Endothelial cell of umbilical vein (primary cell): Measurements from ENCODE around the gene BHMT. TPM values are rescaled to one million over a fixed set of nuclear protein-coding genes. Genes with fewer than 3 reads are reported as not detected.

Experiments used
- BruUV-seq: library from RNA; stranded (reverse); fragments of 400-500 nt; replicated peaks from 2 replicates; lab custom pipeline; 2021; lab: Mats Ljungman, UMichigan
- CTCF ChIA-PET: fragments of 300-600, 350-600 bp; sonication (Branson Sonifier 250); formaldehyde crosslinking; loops from one replicate; lab custom pipeline; 2021; ENCODE audit warnings: antibody characterized with exemption, inconsistent platforms; lab: Charles Lee
- POLR2A ChIA-PET: fragments of 300-600, 350-600 bp; sonication (Branson Sonifier 250); formaldehyde crosslinking; loops from one replicate; lab custom pipeline; 2021; ENCODE audit warnings: antibody characterized with exemption, inconsistent platforms; lab: Charles Lee
- DNase-seq: peaks from one replicate; pipeline ENCODE4 v3.0.0-alpha.2; 2011; ENCODE audit warnings: low read depth, low spot score
- FAIRE-seq: peaks from 2 replicates; lab custom pipeline; 2011; peaks lifted over from hg19 to GRCh38; lab: Jason Lieb, UNC
- H2AFZ ChIP-seq: 2 replicates; pipeline ENCODE4 v1.6.0; 2012; ENCODE audit warnings: low read depth, low read length, control low read depth, inconsistent platforms
- H3K27ac ChIP-seq: 2 replicates; pipeline ENCODE4 v1.5.1; 2011; ENCODE audit warnings: low read depth, mild to moderate bottlenecking, control low read depth, low read length, moderate library complexity; ENCODE audit not compliant: insufficient read depth
- H3K27me3 ChIP-seq, 2 experiments: 2 replicates each; pipeline versions ENCODE4 v1.6.0 to v1.6.1; 2011; ENCODE audit warnings: low read length in 2 of 2, mixed read lengths in 1 of 2; ENCODE audit not compliant: control insufficient read depth in 2 of 2, insufficient read depth in 2 of 2
- H3K36me3 ChIP-seq, 2 experiments: 2 replicates in 1 of 2; 3 replicates in 1 of 2; pipeline ENCODE4 v1.5.1; 2011; ENCODE audit warnings: low read length in 2 of 2, mild to moderate bottlenecking in 1 of 2, moderate library complexity in 1 of 2; ENCODE audit not compliant: control insufficient read depth in 2 of 2, insufficient read depth in 2 of 2; ENCODE audit errors: extremely low read depth in 1 of 2
- H3K4me1 ChIP-seq: 3 replicates; pipeline ENCODE4 v1.5.1; 2011; ENCODE audit warnings: mild to moderate bottlenecking, low read length; ENCODE audit not compliant: control insufficient read depth, insufficient read depth; ENCODE audit errors: extremely low read depth
- H3K4me2 ChIP-seq: 2 replicates; pipeline ENCODE4 v1.6.1; 2011; ENCODE audit warnings: low read length, control low read depth, mixed read lengths; ENCODE audit not compliant: insufficient read depth
- H3K4me3 ChIP-seq, 3 experiments: fragments of 200-600 bp in 1 of 3; sonication (generic), shearing (Covaris generic) in 1 of 3; replicated peaks in 1 of 3; 2 replicates each; pipeline ENCODE4 v1.5.1; 2011 to 2016; ENCODE audit warnings: control low read depth in 3 of 3, low read length in 3 of 3, mild to moderate bottlenecking in 2 of 3, inconsistent platforms in 1 of 3, low read depth in 1 of 3, moderate library complexity in 1 of 3; ENCODE audit not compliant: insufficient read depth in 1 of 3
- H3K79me2 ChIP-seq: 2 replicates; pipeline ENCODE4 v1.6.0; 2012; ENCODE audit warnings: low read length, inconsistent platforms; ENCODE audit not compliant: control insufficient read depth, insufficient read depth
- H3K9ac ChIP-seq: replicated peaks from 2 replicates; pipeline ENCODE3; 2011; ENCODE audit warnings: low read length, control low read depth; ENCODE audit not compliant: insufficient read depth; ENCODE audit errors: extremely low read depth
- H3K9me1 ChIP-seq: replicated peaks from 3 replicates; pipeline ENCODE4 v1.6.0; 2011; ENCODE audit warnings: mild to moderate bottlenecking, low read length; ENCODE audit not compliant: control insufficient read depth, insufficient read depth; ENCODE audit errors: extremely low read depth
- H3K9me3 ChIP-seq: replicated peaks from 2 replicates; pipeline ENCODE4 v1.5.1; 2012; ENCODE audit warnings: low read length, inconsistent platforms; ENCODE audit not compliant: control insufficient read depth, insufficient read depth
- H4K20me1 ChIP-seq: replicated peaks from 2 replicates; pipeline ENCODE3; 2011; ENCODE audit warnings: mild to moderate bottlenecking, low read length; ENCODE audit not compliant: control insufficient read depth, insufficient read depth; ENCODE audit errors: extremely low read depth
- EZH2 ChIP-seq: IDR thresholded peaks from 2 replicates; pipeline ENCODE4 v1.6.1; 2012; ENCODE audit warnings: borderline replicate concordance, low read depth, mild to moderate bottlenecking, moderate library complexity, low read length, inconsistent platforms; ENCODE audit not compliant: severe bottlenecking
- JUN ChIP-seq: IDR thresholded peaks from 2 replicates; pipeline ENCODE4 v1.6.1; 2011; ENCODE audit warnings: borderline replicate concordance, low read depth; ENCODE audit not compliant: insufficient read length, insufficient read depth
- MYC ChIP-seq: IDR thresholded peaks from one replicate; pipeline ENCODE4 v1.6.1; 2011; ENCODE audit warnings: mild to moderate bottlenecking, low read depth, low read length
- POLR2AphosphoS5 ChIP-seq: IDR thresholded peaks from 2 replicates; pipeline ENCODE4 v1.6.1; 2012; ENCODE audit warnings: low read depth, mild to moderate bottlenecking, control low read depth, low read length, moderate library complexity; ENCODE audit not compliant: insufficient read depth
- dilution Hi-C: fragments of 300-500 bp; cut with MboI; formaldehyde crosslinking; loops from one replicate; pipeline ENCODE4 v1.15.0; 2019; ENCODE audit warnings: low sequenced_read_pairs; ENCODE audit not compliant: extremely low pct_ligation_motif_present
- intact Hi-C: fragments of 100-400 bp; cut with micrococcal nuclease; formaldehyde crosslinking; loops from one replicate; pipeline ENCODE4 v1.10.0; 2022
- polyA plus RNA-seq, 4 experiments: library from polyadenylated mRNA; depleted of rRNA in 3 of 4; stranded (reverse) in 3 of 4; unstranded in 1 of 4; fragments of >200 nt; gene quantifications; 2 replicates each; pipeline versions ENCODE4 v1.2.1 to v1.2.3, GENCODE V29; 2011 to 2012; ENCODE audit warnings: missing spikeins in 1 of 4
- total RNA-seq: library from RNA; stranded (reverse); gene quantifications from 2 replicates; pipeline ENCODE4 v1.2.3, GENCODE V29; 2021
- TF ChIP-seq, protein P1 (sequence below): IDR thresholded peaks from 2 replicates; pipeline ENCODE4 v1.6.1; 2011; ENCODE audit not compliant: insufficient read depth, insufficient read length
- TF ChIP-seq, protein P2 (sequence below), 2 donors: IDR thresholded peaks; 1 replicate in 1 of 2; 2 replicates in 1 of 2; pipeline ENCODE4 v1.5.1; 2011; ENCODE audit warnings: low read length in 2 of 2, mild to moderate bottlenecking in 2 of 2, moderate library complexity in 2 of 2, control low read depth in 1 of 2, inconsistent platforms in 1 of 2, low read depth in 1 of 2; ENCODE audit not compliant: insufficient read depth in 1 of 2; ENCODE audit errors: extremely low read depth in 1 of 2

Gene BHMT
- total and polyA plus RNA-seq, 2 donors (not counting 3 experiments of a cell fraction or from before 2014, with no cell fraction given) = not detected

GRCh38 chr5:79062436-79062835 lies 49.2 kb upstream of the BHMT start:
- dilution Hi-C loops = no loop called here
- CTCF ChIA-PET = interaction anchor here (1.0 to 2.6 kb wide), 2 partner anchors 12 to 71 kb away, joined by 4 to 10 read pairs; no protein-coding TSS in a partner anchor
- H3K4me1 ChIP-seq = no peaks in the 10 kb centered on the region

More at GRCh38 chr5:79062436-79062835, 49.2 kb upstream of the BHMT start:
- no peaks in the 10 kb centered on the region for H3K9me1 ChIP-seq
- peaks cover 1 to 4% of the 10 kb centered on the region in 2 experiments for H3K27me3 ChIP-seq
- H4K20me1 ChIP-seq = no peaks in the 10 kb centered on the region
- DNase-seq (no peak), FAIRE-seq (no peak)
- H3K9ac ChIP-seq = no peak overlapping the region
- H3K9me3 ChIP-seq = no peaks in the 10 kb centered on the region
- H3K27ac ChIP-seq = no peak overlapping the region
- no TSS peak for BruUV-seq
- no peak overlapping the region for H3K4me3 ChIP-seq
- H3K79me2 ChIP-seq = no peaks in the 10 kb centered on the region
- no peak overlapping the region for H3K4me2 ChIP-seq
- POLR2A ChIA-PET = no interaction called here
- H3K36me3 ChIP-seq = no peaks in the 10 kb centered on the region
- intact Hi-C loops = no loop called here
- TF ChIP-seq POLR2AphosphoS5 (no peak), MYC (no peak), JUN (no peak), EZH2 (no peak)
- TF ChIP-seq, protein P1, sequence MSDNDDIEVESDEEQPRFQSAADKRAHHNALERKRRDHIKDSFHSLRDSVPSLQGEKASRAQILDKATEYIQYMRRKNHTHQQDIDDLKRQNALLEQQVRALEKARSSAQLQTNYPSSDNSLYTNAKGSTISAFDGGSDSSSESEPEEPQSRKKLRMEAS = no peak
- TF ChIP-seq, protein P2, sequence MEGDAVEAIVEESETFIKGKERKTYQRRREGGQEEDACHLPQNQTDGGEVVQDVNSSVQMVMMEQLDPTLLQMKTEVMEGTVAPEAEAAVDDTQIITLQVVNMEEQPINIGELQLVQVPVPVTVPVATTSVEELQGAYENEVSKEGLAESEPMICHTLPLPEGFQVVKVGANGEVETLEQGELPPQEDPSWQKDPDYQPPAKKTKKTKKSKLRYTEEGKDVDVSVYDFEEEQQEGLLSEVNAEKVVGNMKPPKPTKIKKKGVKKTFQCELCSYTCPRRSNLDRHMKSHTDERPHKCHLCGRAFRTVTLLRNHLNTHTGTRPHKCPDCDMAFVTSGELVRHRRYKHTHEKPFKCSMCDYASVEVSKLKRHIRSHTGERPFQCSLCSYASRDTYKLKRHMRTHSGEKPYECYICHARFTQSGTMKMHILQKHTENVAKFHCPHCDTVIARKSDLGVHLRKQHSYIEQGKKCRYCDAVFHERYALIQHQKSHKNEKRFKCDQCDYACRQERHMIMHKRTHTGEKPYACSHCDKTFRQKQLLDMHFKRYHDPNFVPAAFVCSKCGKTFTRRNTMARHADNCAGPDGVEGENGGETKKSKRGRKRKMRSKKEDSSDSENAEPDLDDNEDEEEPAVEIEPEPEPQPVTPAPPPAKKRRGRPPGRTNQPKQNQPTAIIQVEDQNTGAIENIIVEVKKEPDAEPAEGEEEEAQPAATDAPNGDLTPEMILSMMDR (IDR thresholded peaks at IDR 0.05; ENCODE audit: extremely low read depth in 1 of 2, insufficient read depth in 1 of 2, low read depth in 1 of 2, low read length in 2 of 2) = no peak
- no peak overlapping the region for H2AFZ ChIP-seq
